Astrocyte of the cerebellum (primary cell): ENCODE data around the gene MOSPD3.

Experiments
- DNase-seq: peaks from one replicate; pipeline ENCODE4 v3.0.0-alpha.2; 2011; ENCODE audit warnings: low read depth
- H3K4me3 ChIP-seq: 2 replicates; pipeline ENCODE4 v1.5.1; 2011; ENCODE audit warnings: mild to moderate bottlenecking, low read depth, low read length, moderate library complexity
- in situ Hi-C: cut with HindIII; loops from 2 replicates; pipeline ENCODE4 v1.10.0; 2017; ENCODE audit warnings: low sequenced_read_pairs
- TF ChIP-seq, protein P1 (sequence below): IDR thresholded peaks from 2 replicates; pipeline ENCODE4 v1.5.1; 2012; ENCODE audit warnings: low read length, low read depth, moderate library complexity, mild to moderate bottlenecking; ENCODE audit errors: missing control alignments

The MOSPD3 gene

DNA sequence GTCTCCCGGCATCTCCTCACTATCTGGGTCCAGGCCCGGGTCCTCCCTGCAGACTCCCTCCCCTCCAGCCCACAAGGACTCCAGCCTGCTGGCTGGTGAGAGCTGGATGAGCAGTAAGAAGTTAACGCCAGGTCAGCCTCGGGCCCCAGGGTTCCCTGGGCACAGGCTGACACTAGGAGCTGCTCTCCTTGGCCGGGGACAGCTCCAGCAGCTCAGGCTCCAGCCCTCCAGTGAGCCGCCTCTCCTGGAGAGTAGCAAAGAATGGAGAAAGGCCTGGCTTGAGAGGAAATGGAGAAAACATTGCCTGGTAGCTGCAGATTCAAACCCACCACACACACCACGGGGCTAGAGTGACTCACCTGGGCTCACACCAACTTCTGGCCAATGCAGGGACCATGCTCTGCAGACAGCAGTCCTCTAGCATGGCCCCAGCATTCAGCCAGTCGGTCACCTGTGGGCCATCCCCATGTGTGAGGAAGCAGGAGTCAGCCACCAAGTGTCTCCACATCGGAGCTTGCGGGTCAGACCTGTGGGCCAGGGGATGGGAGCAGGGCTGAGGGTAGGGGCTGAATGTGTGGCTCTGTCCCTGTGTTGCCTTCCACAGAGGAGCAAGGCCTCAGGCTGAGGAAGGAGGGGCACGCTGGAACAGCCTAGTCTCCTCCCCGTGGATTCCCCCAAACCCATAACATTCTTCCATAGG, 45.2 kb upstream of the MOSPD3 start:
- no peak overlapping the region for H3K4me3 ChIP-seq
- TF ChIP-seq, protein P1, sequence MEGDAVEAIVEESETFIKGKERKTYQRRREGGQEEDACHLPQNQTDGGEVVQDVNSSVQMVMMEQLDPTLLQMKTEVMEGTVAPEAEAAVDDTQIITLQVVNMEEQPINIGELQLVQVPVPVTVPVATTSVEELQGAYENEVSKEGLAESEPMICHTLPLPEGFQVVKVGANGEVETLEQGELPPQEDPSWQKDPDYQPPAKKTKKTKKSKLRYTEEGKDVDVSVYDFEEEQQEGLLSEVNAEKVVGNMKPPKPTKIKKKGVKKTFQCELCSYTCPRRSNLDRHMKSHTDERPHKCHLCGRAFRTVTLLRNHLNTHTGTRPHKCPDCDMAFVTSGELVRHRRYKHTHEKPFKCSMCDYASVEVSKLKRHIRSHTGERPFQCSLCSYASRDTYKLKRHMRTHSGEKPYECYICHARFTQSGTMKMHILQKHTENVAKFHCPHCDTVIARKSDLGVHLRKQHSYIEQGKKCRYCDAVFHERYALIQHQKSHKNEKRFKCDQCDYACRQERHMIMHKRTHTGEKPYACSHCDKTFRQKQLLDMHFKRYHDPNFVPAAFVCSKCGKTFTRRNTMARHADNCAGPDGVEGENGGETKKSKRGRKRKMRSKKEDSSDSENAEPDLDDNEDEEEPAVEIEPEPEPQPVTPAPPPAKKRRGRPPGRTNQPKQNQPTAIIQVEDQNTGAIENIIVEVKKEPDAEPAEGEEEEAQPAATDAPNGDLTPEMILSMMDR: no peak
- in situ Hi-C loops: no loop called here
- DNase-seq: no peak

DNA sequence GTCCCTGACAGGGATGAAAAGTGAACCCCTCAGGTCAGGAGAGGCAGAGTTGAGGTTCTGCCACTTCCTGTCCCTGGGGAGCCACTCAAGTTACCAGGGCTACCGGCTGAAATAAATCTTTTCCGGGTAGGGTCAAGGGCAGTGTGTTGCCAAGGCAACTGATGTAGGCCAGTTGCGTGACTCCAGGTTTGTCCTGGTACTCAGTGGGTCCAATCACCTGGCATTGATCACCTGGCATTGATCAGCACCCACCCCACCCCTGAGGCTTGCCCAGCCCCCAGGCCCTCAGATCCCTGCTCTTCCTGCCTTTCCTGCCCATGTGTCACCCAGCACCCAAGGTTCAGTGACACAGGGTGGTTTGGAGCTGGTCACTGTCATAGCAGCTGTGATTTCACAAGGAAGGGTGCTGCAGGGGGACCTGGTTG, 44.6 kb upstream of the MOSPD3 start:
- no peak overlapping the region for H3K4me3 ChIP-seq
- TF ChIP-seq, protein P1: no peak
- in situ Hi-C loops: no loop called here
- no peak for DNase-seq

DNA sequence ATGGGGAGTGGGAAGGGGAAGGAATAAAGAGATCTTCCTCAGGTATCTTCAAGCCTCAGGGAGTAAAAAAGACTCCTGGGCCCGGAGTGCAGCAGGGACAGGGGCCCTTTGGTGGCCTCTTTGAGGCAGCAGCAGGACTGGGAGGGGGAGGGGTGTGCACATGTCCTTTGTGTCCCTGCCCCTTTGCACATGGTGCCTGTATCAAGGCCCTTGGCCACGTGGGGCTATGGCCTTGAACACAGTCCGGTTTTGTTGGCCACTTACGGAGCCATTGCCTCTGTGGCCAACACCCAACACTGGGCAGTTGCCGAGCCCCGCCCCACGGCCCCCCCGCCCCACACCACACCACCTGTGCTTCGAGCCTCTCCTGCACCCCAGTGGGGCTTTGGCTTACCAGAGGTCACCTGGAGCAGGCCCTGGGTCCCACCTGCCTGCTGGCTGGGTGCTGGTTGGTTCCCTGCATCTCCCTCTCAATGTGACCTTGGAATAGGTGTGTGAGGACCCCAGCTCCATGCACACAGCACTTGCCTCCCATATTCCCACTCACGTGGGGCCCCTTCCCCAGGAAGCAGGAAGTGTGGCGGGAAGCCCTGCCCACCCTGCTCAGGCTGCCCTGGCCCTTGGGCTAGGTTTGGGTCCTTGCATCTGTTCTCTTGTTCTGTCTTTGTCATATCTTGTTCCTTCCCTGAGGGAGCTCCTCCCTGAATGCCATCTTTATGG, 44.0 kb upstream of the MOSPD3 start:
- TF ChIP-seq, protein P1: no peak
- in situ Hi-C loops: no loop called here
- DNase-seq: no peak
- no peak overlapping the region for H3K4me3 ChIP-seq

DNA sequence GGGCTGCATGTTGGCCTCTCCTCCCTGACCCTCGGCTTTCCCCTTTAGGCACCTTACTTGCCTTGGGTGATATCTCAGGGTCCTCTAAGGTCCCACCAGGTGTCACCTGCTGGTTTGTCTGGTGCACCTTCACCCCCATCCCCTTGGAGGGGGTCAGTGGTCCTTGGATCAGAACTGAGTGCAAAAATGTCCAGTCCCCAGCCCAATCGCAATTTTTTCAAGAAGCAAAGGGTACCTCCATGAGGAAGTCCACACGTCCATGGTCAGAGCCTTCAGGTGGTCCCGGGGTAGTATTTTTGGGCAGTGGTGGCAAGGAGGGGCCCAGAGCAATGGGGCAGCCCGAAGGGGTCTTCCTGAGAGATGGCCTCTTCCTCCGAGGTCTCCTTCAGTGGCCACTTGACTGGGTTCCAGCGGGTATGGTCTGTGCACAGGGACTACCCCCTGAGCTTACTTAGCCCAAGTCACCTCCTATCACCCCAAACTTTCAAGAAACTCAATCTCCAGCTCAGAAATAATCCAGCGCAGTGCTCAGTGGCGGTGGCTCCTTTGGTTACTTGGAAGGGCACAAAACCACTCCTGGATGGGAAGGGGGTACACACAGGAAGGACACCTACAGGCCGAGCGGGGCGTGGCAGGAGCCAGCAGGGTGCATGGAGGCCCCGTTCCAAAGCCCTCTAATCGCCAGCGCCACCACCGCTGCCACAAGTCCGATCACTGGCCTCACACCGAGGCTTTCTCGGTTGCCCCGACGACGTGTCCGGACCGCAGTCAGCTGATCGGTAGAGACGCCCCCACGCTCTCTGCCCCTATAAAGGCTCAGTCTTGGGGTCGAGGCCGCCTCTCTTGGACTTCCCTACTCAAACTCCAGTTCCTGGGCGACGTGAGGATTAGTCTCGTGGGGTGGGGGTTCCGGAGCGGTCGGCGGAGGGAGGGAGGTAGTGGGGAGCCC, 43.2 kb upstream of the MOSPD3 start:
- in situ Hi-C loops: no loop called here
- peak overlapping the region; percentile 19 for H3K4me3 ChIP-seq
- TF ChIP-seq, protein P1: peak; percentile 35
- DNase-seq: no peak

DNA sequence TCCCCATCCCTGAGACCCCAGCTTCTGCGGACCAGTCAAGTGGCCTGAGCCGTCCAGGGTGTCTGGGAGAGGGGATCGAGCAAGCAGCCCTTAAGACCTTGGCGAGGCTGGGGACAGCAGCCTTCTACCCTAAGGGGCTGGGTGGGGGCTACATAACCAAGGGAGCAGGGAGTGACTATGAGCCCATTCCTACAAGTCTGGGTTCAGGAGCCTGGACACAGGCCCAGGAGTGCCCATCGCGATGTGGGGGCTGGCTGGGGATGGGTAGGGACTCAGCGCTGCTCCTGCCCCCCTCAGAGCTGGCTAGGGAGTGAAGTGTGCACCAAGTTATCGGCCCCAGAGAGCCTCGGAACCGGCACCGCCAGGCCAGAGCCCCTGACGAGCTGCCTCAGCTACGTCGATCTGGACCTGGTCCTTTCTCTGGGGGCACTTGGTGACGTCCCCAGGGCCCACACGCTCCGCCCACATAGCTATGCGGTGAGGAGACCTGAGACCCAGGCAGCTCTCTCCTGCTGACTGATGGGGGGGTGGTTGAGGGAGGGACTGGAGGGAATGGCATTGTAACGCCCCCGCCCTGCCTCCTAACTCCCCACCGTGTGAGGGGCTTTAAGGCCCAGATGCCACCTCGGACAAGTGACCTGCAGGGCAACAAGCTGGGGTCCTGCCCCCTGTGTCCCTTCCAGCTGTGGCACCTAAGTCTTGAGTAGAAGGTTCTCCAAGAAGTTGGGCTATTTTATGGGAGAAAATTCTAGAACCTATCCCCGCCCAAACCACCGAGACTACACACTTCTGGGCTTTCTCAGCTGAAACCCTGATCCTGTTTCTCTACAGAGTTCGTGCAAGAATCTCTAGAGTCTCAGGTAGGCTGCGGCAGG, 41.1 kb upstream of the MOSPD3 start:
- DNase-seq: no peak
- TF ChIP-seq, protein P1: no peak
- H3K4me3 ChIP-seq: no peak overlapping the region
- in situ Hi-C loops: no loop called here
